SK-N-SH (cell line): ENCODE results near the gene LCP2. TPM values are rescaled to one million over a fixed set of nuclear protein-coding genes. Genes with fewer than 3 reads are reported as not detected.

ENCODE experiments used
- CTCF ChIA-PET: fragments of 300-600, 350-600 bp; formaldehyde crosslinking; extraction: SDS; loops from one replicate; lab custom pipeline; 2021; lab: Yijun Ruan, JAX
- POLR2A ChIA-PET: fragments of 350-600 bp; sonication (Branson Sonifier 250); formaldehyde crosslinking; extraction: SDS; loops from one replicate; lab custom pipeline; 2020; ENCODE audit warnings: antibody characterized with exemption, inconsistent platforms; lab: Yijun Ruan, JAX
- DNase-seq: peaks from one replicate; pipeline ENCODE4 v3.0.0; 2012
- H2AFZ ChIP-seq: fragments of 200-600 bp; sonication (generic); 2 replicates; pipeline ENCODE4 v1.8.1; 2016; ENCODE audit warnings: antibody characterized with exemption, mild to moderate bottlenecking, low read depth
- H3F3A ChIP-seq: fragments of 200-600 bp; sonication (generic); replicated peaks from 2 replicates; pipeline ENCODE3; 2016; ENCODE audit warnings: antibody characterized with exemption, mild to moderate bottlenecking; ENCODE audit not compliant: insufficient read depth
- H3K27ac ChIP-seq, 2 experiments: fragments of 200-500 bp in 1 of 2; fragments of 200-600 bp in 1 of 2; sonication (Bioruptor generic) in 1 of 2; sonication (generic), shearing (Covaris generic) in 1 of 2; 2 replicates each; pipeline versions ENCODE4 v1.5.1 to v1.6.1; 2014 to 2016; ENCODE audit warnings: low read depth in 2 of 2, inconsistent platforms in 1 of 2, low read length in 1 of 2, mild to moderate bottlenecking in 1 of 2, mixed read lengths in 1 of 2
- H3K27me3 ChIP-seq: fragments of 200-600 bp; sonication (generic), shearing (Covaris generic); 2 replicates; pipeline ENCODE4 v1.6.1; 2016; ENCODE audit warnings: mixed run types; ENCODE audit not compliant: insufficient read depth
- H3K36me3 ChIP-seq, 2 experiments: fragments of 200-500 bp in 1 of 2; fragments of 200-600 bp in 1 of 2; sonication (Bioruptor generic) in 1 of 2; sonication (generic) in 1 of 2; replicated peaks in 1 of 2; 2 replicates each; pipeline versions ENCODE3 to v1.5.1; 2014 to 2016; ENCODE audit warnings: low read length in 1 of 2, mild to moderate bottlenecking in 1 of 2; ENCODE audit not compliant: insufficient read depth in 2 of 2, control insufficient read depth in 1 of 2
- H3K4me1 ChIP-seq, 2 experiments: fragments of 200-500 bp in 1 of 2; fragments of 200-600 bp in 1 of 2; sonication (Bioruptor generic) in 1 of 2; sonication (generic), shearing (Covaris generic) in 1 of 2; 2 replicates each; pipeline versions ENCODE4 v1.5.1 to v1.6.1; 2014 to 2016; ENCODE audit warnings: low read depth in 1 of 2, low read length in 1 of 2, mixed run types in 1 of 2; ENCODE audit not compliant: insufficient read depth in 2 of 2, control insufficient read depth in 1 of 2
- H3K4me2 ChIP-seq: fragments of 200-600 bp; sonication (generic), shearing (Covaris generic); 2 replicates; pipeline ENCODE4 v1.6.1; 2017; ENCODE audit warnings: mixed run types
- H3K4me3 ChIP-seq, 2 experiments: fragments of 200-500 bp in 1 of 2; fragments of 200-600 bp in 1 of 2; sonication (Bioruptor generic) in 1 of 2; sonication (generic), shearing (Covaris generic) in 1 of 2; 2 replicates each; pipeline versions ENCODE4 v1.5.1 to v1.8.1; 2014 to 2016; ENCODE audit warnings: low read depth in 2 of 2, inconsistent platforms in 1 of 2, low read length in 1 of 2, mild to moderate bottlenecking in 1 of 2, mixed read lengths in 1 of 2, moderate library complexity in 1 of 2
- H3K79me2 ChIP-seq: fragments of 200-600 bp; sonication (generic); 2 replicates; pipeline ENCODE4 v1.8.1; 2017; ENCODE audit warnings: mild to moderate bottlenecking; ENCODE audit not compliant: insufficient read depth
- H3K9ac ChIP-seq: fragments of 200-600 bp; sonication (generic); 2 replicates; pipeline ENCODE4 v1.6.1; 2017; ENCODE audit warnings: mixed run types
- H3K9me2 ChIP-seq: fragments of 200-600 bp; sonication (generic); 2 replicates; pipeline ENCODE4 v1.6.1; 2017; ENCODE audit warnings: mixed run types
- H3K9me3 ChIP-seq: fragments of 200-600 bp; sonication (generic); 2 replicates; pipeline ENCODE4 v1.6.1; 2017; ENCODE audit warnings: mixed run types, mild to moderate bottlenecking, moderate library complexity
- H4K20me1 ChIP-seq: fragments of 200-600 bp; sonication (generic); 2 replicates; pipeline ENCODE4 v1.6.1; 2017; ENCODE audit warnings: mild to moderate bottlenecking, mixed run types; ENCODE audit not compliant: insufficient read depth
- CTCF ChIP-seq: fragments of 200-600 bp; sonication (generic); IDR thresholded peaks from 2 replicates; pipeline ENCODE4 v1.6.1; 2017; ENCODE audit warnings: antibody characterized with exemption, mild to moderate bottlenecking, moderate library complexity
- ELF1 ChIP-seq: IDR thresholded peaks from 2 replicates; pipeline ENCODE4 v1.4.0; 2012
- EZH2phosphoT487 ChIP-seq: fragments of 200-600 bp; sonication (generic); IDR thresholded peaks from 2 replicates; pipeline ENCODE4 v1.6.1; 2017; ENCODE audit warnings: low read depth, mixed run types, mild to moderate bottlenecking, antibody characterized with exemption, moderate library complexity, borderline replicate concordance
- FOSL2 ChIP-seq: IDR thresholded peaks from 2 replicates; pipeline ENCODE4 v1.4.0; 2012; ENCODE audit warnings: low read depth, mild to moderate bottlenecking, moderate library complexity, borderline replicate concordance
- FOXM1 ChIP-seq: IDR thresholded peaks from 2 replicates; pipeline ENCODE4 v1.4.0; 2012; ENCODE audit warnings: low read depth, mild to moderate bottlenecking
- GATA2 ChIP-seq: sonication (generic); formaldehyde crosslinking; IDR thresholded peaks from 2 replicates; pipeline ENCODE4 v1.5.0; 2020; ENCODE audit warnings: mild to moderate bottlenecking, missing genetic modification reagents
- IRF3 ChIP-seq: fragments of 150-350 bp; IDR thresholded peaks from 2 replicates; pipeline ENCODE4 v1.6.1; 2016; ENCODE audit warnings: mild to moderate bottlenecking, low read depth, low read length
- JUND ChIP-seq: IDR thresholded peaks from 2 replicates; pipeline ENCODE4 v1.4.0; 2012
- MAX ChIP-seq: IDR thresholded peaks from 2 replicates; pipeline ENCODE4 v1.4.0; 2012; ENCODE audit warnings: low read depth
- MXI1 ChIP-seq: IDR thresholded peaks from 2 replicates; pipeline ENCODE4 v1.6.1; 2012; ENCODE audit warnings: mild to moderate bottlenecking, low read depth, low read length, improper control_type of control experiment
- NRF1 ChIP-seq: IDR thresholded peaks from 2 replicates; pipeline ENCODE4 v1.6.1; 2012; ENCODE audit warnings: low read depth, mild to moderate bottlenecking, low read length
- POLR2AphosphoS5 ChIP-seq: IDR thresholded peaks from 2 replicates; pipeline ENCODE4 v1.6.1; 2012; ENCODE audit warnings: low read depth, low read length
- RAD21 ChIP-seq: IDR thresholded peaks from 2 replicates; pipeline ENCODE4 v1.6.1; 2012; ENCODE audit warnings: mild to moderate bottlenecking, low read length
- REST ChIP-seq: IDR thresholded peaks from 2 replicates; pipeline ENCODE4 v1.6.1; 2012; ENCODE audit warnings: mild to moderate bottlenecking, low read depth, low read length, moderate library complexity
- RFX5 ChIP-seq: IDR thresholded peaks from 2 replicates; pipeline ENCODE4 v1.6.1; 2012; ENCODE audit warnings: mild to moderate bottlenecking, improper control_type of control experiment, low read length
- SIN3A ChIP-seq: IDR thresholded peaks from 2 replicates; pipeline ENCODE4 v1.6.1; 2012; ENCODE audit warnings: low read depth, mild to moderate bottlenecking, low read length, moderate library complexity, borderline replicate concordance
- TAF1 ChIP-seq: IDR thresholded peaks from 2 replicates; pipeline ENCODE4 v1.6.1; 2012; ENCODE audit warnings: low read depth, mild to moderate bottlenecking, low read length, moderate library complexity, borderline replicate concordance
- TEAD4 ChIP-seq: IDR thresholded peaks from 2 replicates; pipeline ENCODE4 v1.4.0; 2012; ENCODE audit warnings: mild to moderate bottlenecking, borderline replicate concordance; ENCODE audit not compliant: insufficient read depth
- USF2 ChIP-seq: fragments of 150-350 bp; IDR thresholded peaks from 2 replicates; pipeline ENCODE4 v1.6.1; 2017; ENCODE audit warnings: antibody characterized with exemption, low read length, low read depth, borderline replicate concordance
- WGBS: methylation state at CpG from one replicate; pipeline ENCODE4 v1.1.6; 2017; ENCODE audit warnings: low lambda C conversion rate; 5-methylcytosine and 5-hydroxymethylcytosine counted together
- polyA plus RNA-seq, 3 experiments: library from polyadenylated mRNA; depleted of rRNA; stranded (reverse); fragments of >200 nt; gene quantifications; 2 replicates each; pipeline ENCODE4 v1.2.3, GENCODE V29; 2012

The LCP2 gene
- polyA plus RNA-seq, 1 of the 3 experiments (the other 2 are of a cell fraction), result not detected

DNA sequence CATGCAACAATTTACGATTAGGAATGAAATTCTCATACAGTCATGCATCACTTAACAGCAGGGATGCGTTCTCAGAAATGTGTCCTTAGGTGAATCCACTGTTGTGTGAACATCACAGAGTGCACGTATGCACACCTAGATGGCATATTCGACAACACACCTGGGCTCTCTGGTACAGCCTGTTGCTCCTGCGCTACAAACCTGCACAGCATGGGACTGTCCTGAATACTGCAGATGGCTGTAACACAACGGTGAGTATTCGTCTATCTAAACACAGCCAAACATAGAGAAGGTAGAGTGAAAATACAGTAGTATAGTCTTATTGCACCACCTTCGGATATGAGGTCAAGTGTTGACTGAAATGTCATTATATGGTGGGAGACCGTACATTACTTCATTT, 44.0 kb upstream of the LCP2 start:
- Histone ChIP-seq H3K27me3 (no peaks in the 10 kb centered on the region; the same call in 1 of the 2 replicates), H3K27ac (no peak overlapping the region), H3K79me2 (no peaks in the 10 kb centered on the region), H3K9me2 (no peaks in the 10 kb centered on the region), H3K9ac (no peak overlapping the region), H3K4me1 (no peaks in the 10 kb centered on the region), H3F3A (no peaks in the 10 kb centered on the region), H2AFZ (no peak overlapping the region), H3K4me2 (no peak overlapping the region), H3K4me3 (no peak overlapping the region), H4K20me1 (no peaks in the 10 kb centered on the region), H3K36me3 (no peaks in the 10 kb centered on the region), H3K9me3 (no peaks in the 10 kb centered on the region)
- WGBS, result 66% methylated on average over 7 of the region's 9 CpGs
- ChIA-PET CTCF (interaction anchor here (0.5 to 2.2 kb wide), 2 partner anchors 80 to 1715 kb away, joined by 3 to 6 read pairs; no protein-coding TSS in a partner anchor), POLR2A (no interaction called here)
- DNase-seq, result no peak
- TF ChIP-seq POLR2AphosphoS5 (no peak), RAD21 (no peak), EZH2phosphoT487 (no peak), IRF3 (no peak), ELF1 (no peak), MAX (no peak), TEAD4 (no peak), JUND (no peak), TAF1 (no peak), CTCF (no peak), FOSL2 (no peak), MXI1 (no peak)

DNA sequence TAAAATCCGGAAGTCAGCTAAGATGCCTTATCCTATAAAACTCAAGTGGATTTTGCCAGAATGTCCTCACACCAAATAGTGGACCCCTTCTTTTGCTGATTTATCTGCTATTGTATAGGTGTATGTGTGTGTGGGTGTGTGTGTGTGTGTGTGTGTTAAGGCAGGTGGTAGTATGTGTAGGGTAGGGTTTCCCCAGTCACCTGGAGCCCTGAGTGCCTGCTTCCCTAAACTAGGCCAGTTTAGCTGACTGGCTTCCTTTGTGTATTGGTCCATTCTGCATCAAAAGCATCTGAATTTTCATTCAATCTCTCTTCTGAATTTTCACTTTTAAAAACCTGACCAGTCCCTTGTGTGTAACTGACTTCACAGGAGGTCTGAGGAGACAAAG, 42.2 kb upstream of the LCP2 start:
- 88% methylated on average over 1 of the region's 1 CpG for WGBS
- no peaks in the 10 kb centered on the region for H3K9me2 ChIP-seq
- H3K27me3 ChIP-seq, result no peaks in the 10 kb centered on the region
- ChIA-PET POLR2A (no interaction called here), CTCF (interaction anchor here (0.5 to 1.4 kb wide), 3 partner anchors 20 to 118 kb away, joined by 3 to 4 read pairs (median 3); no protein-coding TSS in a partner anchor)
- H3K4me3 ChIP-seq, result no peak overlapping the region
- no peaks in the 10 kb centered on the region for H3F3A ChIP-seq
- no peak overlapping the region for H2AFZ ChIP-seq
- no peak for DNase-seq
- no peak overlapping the region for H3K27ac ChIP-seq
- no peak overlapping the region for H3K9ac ChIP-seq
- H3K36me3 ChIP-seq, result no peaks in the 10 kb centered on the region
- no peak overlapping the region for H3K4me2 ChIP-seq
- no peaks in the 10 kb centered on the region for H4K20me1 ChIP-seq
- no peaks in the 10 kb centered on the region for H3K79me2 ChIP-seq
- H3K4me1 ChIP-seq, result no peaks in the 10 kb centered on the region
- no peaks in the 10 kb centered on the region for H3K9me3 ChIP-seq
- no peak for TF ChIP-seq NRF1
- TF ChIP-seq RFX5, result no peak
- no peak for TF ChIP-seq FOXM1
- no peak for TF ChIP-seq SIN3A
- no peak for TF ChIP-seq TAF1
- TF ChIP-seq GATA2 (CRISPR knock-in tag), result no peak
- TF ChIP-seq USF2, result no peak
- no peak for TF ChIP-seq RAD21
- TF ChIP-seq REST, result no peak
